HG03571 (cell line): ENCODE results near the gene FAM222B.
"Not testable (repeated sequence)": the region's sequence is repeated elsewhere in the genome, so short reads cannot be mapped to it uniquely, and the experiment has no call there.

ENCODE experiments used
- ATAC-seq: cut with Tn5 transposase; IDR thresholded peaks from one replicate; pipeline ENCODE4 v1.9.1; 2021; ENCODE audit not compliant: unreplicated experiment

FAM222B gene

GRCh38 chr17:28747801-28748750 lies 94.5 kb downstream of the FAM222B start:
- ATAC-seq, result no peak

GRCh38 chr17:28747051-28747691 lies 95.4 kb downstream of the FAM222B start:
- no peak for ATAC-seq

GRCh38 chr17:28746611-28747050 lies 96.0 kb downstream of the FAM222B start:
- ATAC-seq, result no peak

GRCh38 chr17:28745786-28746411 lies 96.7 kb downstream of the FAM222B start:
- no peak for ATAC-seq

GRCh38 chr17:28744972-28745785 lies 97.4 kb downstream of the FAM222B start:
- no peak for ATAC-seq

- ATAC-seq, result no peak
These were observed 98.3 kb downstream of the FAM222B start for GRCh38 chr17:28744104-28744971.

- ATAC-seq, result peak; percentile 59
These were observed 99.1 kb downstream of the FAM222B start, which contains the start of gene TRAF4 for GRCh38 chr17:28743243-28744103. TSS of gene TRAF4 (plus strand) at chr17:28744011. CDS start at chr17:28744113, 102 bp downstream.

GRCh38 chr17:28741358-28742349 lies 100.9 kb downstream of the FAM222B start:
- no peak for ATAC-seq

- ATAC-seq, result no peak
These were observed 101.9 kb downstream of the FAM222B start for GRCh38 chr17:28740406-28741357.

- no peak for ATAC-seq
These were observed 103.8 kb downstream of the FAM222B start for GRCh38 chr17:28738680-28739384.

GRCh38 chr17:28737770-28738679 lies 104.6 kb downstream of the FAM222B start:
- peak; percentile 46 for ATAC-seq

GRCh38 chr17:28737316-28737715 lies 105.3 kb downstream of the FAM222B start:
- no peak for ATAC-seq

GRCh38 chr17:28735913-28736769 lies 106.4 kb downstream of the FAM222B start:
- not testable (repeated sequence) for ATAC-seq

GRCh38 chr17:28735242-28735722 lies 107.3 kb downstream of the FAM222B start:
- no peak for ATAC-seq
